Activated naive CD8-positive, alpha-beta T cell treated with anti-CD3 and anti-CD28 coated beads, Interleukin-2, amount 50 U/mL, for 24 hours (primary cell): ENCODE measurements around the gene CNTN5.

Experiments used
- ATAC-seq: fragments of 150-1000 bp; cut with Tn5 transposase; one replicate; pipeline ENCODE4 v1.10.0; 2021
- DNase-seq: peaks from one replicate; pipeline ENCODE4 v3.0.0; 2021
- H3K27ac Mint-ChIP-seq: one replicate; pipeline ENCODE4 v1.8.0; 2021; ENCODE audit warnings: mild to moderate bottlenecking, mixed read lengths
- H3K27me3 Mint-ChIP-seq: one replicate; pipeline ENCODE4 v1.8.0; 2021; ENCODE audit warnings: mixed read lengths
- H3K36me3 Mint-ChIP-seq: one replicate; pipeline ENCODE4 v1.8.0; 2021; ENCODE audit warnings: low read depth, mixed read lengths
- H3K4me1 Mint-ChIP-seq: one replicate; pipeline ENCODE4 v1.8.0; 2021; ENCODE audit warnings: mixed read lengths
- H3K4me3 Mint-ChIP-seq: one replicate; pipeline ENCODE4 v1.8.0; 2021; ENCODE audit warnings: mild to moderate bottlenecking, moderate library complexity, mixed read lengths
- H3K9me3 Mint-ChIP-seq: one replicate; pipeline ENCODE4 v1.8.0; 2021; ENCODE audit warnings: mixed read lengths

Gene CNTN5

DNA sequence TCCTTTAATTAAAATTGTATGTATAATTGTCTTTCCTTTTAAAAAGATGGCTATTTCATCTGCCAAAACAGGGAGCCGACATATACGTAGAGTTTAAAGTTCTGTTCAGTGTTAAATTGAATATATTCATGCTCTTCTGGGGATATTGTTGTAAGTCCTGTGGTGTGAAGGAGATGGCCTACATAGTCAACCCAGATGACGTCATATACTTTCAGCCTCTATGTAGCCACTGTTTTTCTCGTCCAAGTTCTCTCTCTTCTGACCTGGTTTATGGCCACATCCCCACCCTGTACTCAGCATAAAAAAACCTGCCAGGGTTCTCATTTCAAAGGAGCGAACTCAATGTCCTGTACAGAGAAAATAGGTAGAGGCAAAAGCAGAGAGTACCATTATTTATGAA, 1156.9 kb downstream of the CNTN5 start:
- no peaks in the 10 kb centered on the region for H3K27me3 Mint-ChIP-seq
- peaks cover 11% of the 10 kb centered on the region for H3K9me3 Mint-ChIP-seq
- H3K4me3 Mint-ChIP-seq: no peak overlapping the region
- ATAC-seq (no peak), DNase-seq (no peak)
- H3K36me3 Mint-ChIP-seq: no peaks in the 10 kb centered on the region
- H3K4me1 Mint-ChIP-seq: no peaks in the 10 kb centered on the region
- no peak overlapping the region for H3K27ac Mint-ChIP-seq

DNA sequence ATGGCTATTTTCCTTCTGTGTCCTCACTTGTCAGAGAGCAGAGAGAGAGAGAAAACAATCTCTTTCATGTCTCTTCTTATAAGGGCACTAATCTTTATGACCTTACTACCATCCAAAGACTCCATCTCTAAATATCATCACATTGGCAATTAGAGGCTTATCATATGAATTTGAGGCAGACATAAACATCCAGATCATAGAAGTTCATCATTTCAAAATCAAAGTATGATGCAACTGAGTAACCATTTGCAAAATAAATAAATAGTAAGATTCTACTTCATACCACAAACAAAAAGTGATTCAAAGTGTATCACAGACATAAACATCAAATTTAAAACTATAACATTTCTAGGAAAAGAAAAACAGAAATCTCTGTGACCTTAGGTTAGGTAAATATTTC, 1161.6 kb downstream of the CNTN5 start:
- no peak for ATAC-seq

DNA sequence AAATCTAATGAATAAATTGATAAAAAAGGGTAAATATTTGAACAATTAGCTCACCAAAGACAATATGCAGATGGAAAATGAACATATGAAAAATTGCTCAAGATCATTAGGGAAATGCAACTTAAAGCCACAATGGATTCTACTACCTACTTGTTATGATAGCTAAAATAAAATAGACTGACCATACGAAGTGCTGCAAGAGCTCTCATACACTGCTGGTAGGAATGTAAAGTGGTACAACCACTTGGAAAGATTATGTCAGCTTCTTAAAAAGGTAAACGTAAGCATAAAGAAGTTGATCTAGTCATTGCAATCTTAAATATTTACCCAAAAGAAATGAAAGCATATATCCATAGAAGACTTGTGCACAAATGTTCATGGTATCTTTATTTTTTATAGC, 1162.2 kb downstream of the CNTN5 start:
- no peak overlapping the region for H3K4me3 Mint-ChIP-seq

More for the DNA sequence above, 1161.6 kb downstream of the CNTN5 start:
- no peaks in the 10 kb centered on the region for H3K27me3 Mint-ChIP-seq
- H3K4me1 Mint-ChIP-seq: no peaks in the 10 kb centered on the region
- peaks cover 24% of the 10 kb centered on the region for H3K9me3 Mint-ChIP-seq
- no peak for DNase-seq
- no peak overlapping the region for H3K4me3 Mint-ChIP-seq
- H3K27ac Mint-ChIP-seq: no peak overlapping the region
- no peaks in the 10 kb centered on the region for H3K36me3 Mint-ChIP-seq

DNA sequence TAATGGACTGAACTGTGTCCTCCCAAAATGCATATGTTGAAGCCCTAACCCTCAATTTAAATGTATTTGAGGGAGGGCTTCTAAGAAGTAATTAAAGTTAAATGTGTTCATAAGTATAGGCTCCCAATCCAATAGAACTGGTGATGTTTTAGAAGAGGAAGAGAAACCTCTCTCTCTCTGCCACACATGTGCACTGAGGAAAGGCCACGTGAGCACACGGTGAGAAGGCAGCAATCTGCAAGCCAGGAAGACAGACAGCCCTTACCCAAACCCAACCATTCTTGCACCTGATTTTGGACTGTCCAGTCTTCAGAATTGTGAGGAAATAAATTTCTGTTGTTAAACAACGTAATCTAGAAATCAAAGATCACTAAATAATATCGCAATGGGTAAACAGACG, 1164.8 kb downstream of the CNTN5 start:
- no peak for DNase-seq
- H3K4me1 Mint-ChIP-seq: no peaks in the 10 kb centered on the region
- peaks cover 22% of the 10 kb centered on the region for H3K9me3 Mint-ChIP-seq
- H3K4me3 Mint-ChIP-seq: no peak overlapping the region
- no peak for ATAC-seq
- H3K36me3 Mint-ChIP-seq: no peaks in the 10 kb centered on the region
- no peaks in the 10 kb centered on the region for H3K27me3 Mint-ChIP-seq
- H3K27ac Mint-ChIP-seq: no peak overlapping the region

More for the DNA sequence above, 1162.2 kb downstream of the CNTN5 start:
- no peak for ATAC-seq
- Mint-ChIP-seq H3K36me3 (no peaks in the 10 kb centered on the region), H3K27me3 (no peaks in the 10 kb centered on the region), H3K27ac (no peak overlapping the region), H3K9me3 (peaks cover 24% of the 10 kb centered on the region), H3K4me1 (no peaks in the 10 kb centered on the region)
- no peak for DNase-seq

DNA sequence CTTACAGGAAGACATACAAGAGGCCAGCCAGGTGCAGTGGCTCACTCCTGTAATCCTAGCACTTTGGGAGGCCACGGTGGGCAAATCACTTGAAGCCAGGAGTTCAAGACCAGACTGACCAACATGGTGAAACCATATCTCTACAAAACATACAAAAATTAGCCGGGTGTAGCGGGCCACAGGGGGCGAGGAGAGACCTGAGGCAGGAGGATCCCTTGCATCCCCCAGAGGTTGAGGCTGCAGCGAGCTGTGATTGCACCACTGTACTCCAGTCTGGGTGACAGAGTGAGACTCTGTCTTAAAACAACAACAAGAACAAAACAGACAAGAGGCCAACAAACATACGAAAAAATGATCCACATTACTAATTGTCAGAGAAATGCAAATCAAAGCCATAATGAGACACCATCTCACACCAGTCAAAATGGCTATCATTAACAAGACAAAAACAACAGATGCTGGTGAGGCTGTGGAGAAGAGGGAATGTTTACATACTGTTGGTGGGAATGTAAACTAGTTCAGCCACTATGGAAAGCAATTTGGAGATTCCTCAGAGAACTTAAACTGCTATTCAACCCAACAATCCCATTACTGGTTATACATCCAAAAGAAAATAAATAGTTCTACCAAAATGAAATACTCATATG, 1167.5 kb downstream of the CNTN5 start:
- H3K27me3 Mint-ChIP-seq: no peaks in the 10 kb centered on the region
- no peak for DNase-seq
- no peak overlapping the region for H3K27ac Mint-ChIP-seq
- no peaks in the 10 kb centered on the region for H3K36me3 Mint-ChIP-seq
- ATAC-seq: no peak
- peaks cover 26% of the 10 kb centered on the region for H3K9me3 Mint-ChIP-seq
- no peaks in the 10 kb centered on the region for H3K4me1 Mint-ChIP-seq
- no peak overlapping the region for H3K4me3 Mint-ChIP-seq

DNA sequence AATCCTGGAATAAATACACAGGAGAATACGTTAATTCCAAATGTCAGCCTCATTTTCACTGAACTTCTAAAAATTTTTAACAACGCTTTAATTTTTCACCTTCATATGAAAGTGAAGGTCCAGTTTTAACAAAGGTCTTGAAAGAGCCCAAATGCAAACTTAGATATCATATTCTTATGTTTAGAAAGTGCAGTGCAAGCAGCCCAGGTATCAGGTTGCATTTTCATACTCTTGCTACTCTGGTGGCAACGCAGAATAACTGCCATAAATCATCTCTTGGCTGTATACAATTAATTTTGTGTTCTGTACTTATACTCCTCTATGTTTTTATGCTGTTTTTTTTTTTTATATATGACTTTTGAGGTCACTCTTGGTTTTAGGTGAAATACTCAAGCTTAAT, 1169.6 kb downstream of the CNTN5 start:
- Mint-ChIP-seq H3K4me1 (no peaks in the 10 kb centered on the region), H3K27ac (no peak overlapping the region), H3K27me3 (no peaks in the 10 kb centered on the region), H3K4me3 (no peak overlapping the region), H3K36me3 (no peaks in the 10 kb centered on the region), H3K9me3 (peaks cover 23% of the 10 kb centered on the region)
- DNase-seq (no peak), ATAC-seq (no peak)

DNA sequence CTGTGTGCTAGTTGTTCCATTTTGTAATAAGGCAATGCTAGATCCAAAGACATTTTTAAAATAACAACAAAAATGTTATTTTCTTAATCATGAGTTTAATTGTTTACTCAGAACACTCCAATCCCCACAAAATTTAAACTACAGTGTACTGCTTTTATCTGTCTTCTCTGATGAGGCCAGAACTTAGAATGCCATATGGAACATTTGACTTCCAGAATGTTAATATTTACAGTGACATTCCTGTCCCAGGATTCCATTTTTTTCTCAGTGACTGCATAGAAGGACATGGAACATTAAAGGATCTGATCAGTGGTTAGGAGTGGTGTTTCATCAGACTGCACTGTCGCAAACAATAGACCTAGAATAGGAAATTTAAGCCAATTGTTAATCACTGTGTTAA, 1171.4 kb downstream of the CNTN5 start:
- ATAC-seq (no peak), DNase-seq (no peak)
- Mint-ChIP-seq H3K4me3 (no peak overlapping the region), H3K36me3 (no peaks in the 10 kb centered on the region), H3K4me1 (no peaks in the 10 kb centered on the region), H3K27me3 (no peaks in the 10 kb centered on the region), H3K9me3 (peaks cover 27% of the 10 kb centered on the region), H3K27ac (no peak overlapping the region)

DNA sequence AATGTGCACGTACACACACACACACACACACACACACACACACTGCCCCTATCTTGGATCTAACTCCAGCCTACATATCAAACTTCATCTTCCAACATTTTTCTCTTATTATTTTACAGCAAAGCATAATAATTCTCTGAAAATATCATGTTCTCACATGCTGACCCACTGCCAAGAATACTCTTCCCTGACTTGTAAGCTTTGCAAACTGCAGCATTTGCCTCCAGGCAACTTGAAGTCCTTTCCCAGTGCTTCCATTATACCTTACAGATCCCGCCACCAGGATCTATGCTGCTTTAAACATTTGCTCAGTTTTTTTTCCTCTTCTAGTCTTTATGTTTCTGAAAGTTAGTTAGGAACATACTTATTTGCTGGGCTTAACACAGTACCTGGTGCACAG, 1183.0 kb downstream of the CNTN5 start:
- no peak overlapping the region for H3K27ac Mint-ChIP-seq
- H3K36me3 Mint-ChIP-seq: no peaks in the 10 kb centered on the region
- peaks cover 5% of the 10 kb centered on the region for H3K9me3 Mint-ChIP-seq
- ATAC-seq (no peak), DNase-seq (no peak)
- no peak overlapping the region for H3K4me3 Mint-ChIP-seq
- no peaks in the 10 kb centered on the region for H3K27me3 Mint-ChIP-seq
- H3K4me1 Mint-ChIP-seq: no peaks in the 10 kb centered on the region

DNA sequence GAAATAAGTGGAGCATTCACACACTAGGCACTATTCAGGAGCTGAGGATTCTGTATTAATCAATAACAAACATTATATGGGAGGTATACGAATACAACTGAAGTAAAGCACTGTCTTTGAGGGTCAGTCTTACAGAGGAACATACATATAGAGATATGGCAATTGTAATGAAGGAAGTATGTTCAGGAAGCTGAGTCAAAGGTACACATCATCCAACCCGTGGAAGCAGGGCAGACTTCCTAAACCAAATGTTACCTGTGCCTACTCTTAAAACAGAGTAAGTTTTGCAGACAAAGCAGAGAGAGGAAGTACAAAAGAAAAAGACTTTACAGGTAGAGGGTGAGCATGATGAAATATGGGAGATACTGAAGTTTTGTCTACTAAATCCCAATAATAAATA, 1185.2 kb downstream of the CNTN5 start:
- Mint-ChIP-seq H3K4me3 (no peak overlapping the region), H3K4me1 (no peaks in the 10 kb centered on the region), H3K27me3 (no peaks in the 10 kb centered on the region), H3K36me3 (no peaks in the 10 kb centered on the region), H3K9me3 (no peaks in the 10 kb centered on the region), H3K27ac (no peak overlapping the region)
- no peak for ATAC-seq
- no peak for DNase-seq

DNA sequence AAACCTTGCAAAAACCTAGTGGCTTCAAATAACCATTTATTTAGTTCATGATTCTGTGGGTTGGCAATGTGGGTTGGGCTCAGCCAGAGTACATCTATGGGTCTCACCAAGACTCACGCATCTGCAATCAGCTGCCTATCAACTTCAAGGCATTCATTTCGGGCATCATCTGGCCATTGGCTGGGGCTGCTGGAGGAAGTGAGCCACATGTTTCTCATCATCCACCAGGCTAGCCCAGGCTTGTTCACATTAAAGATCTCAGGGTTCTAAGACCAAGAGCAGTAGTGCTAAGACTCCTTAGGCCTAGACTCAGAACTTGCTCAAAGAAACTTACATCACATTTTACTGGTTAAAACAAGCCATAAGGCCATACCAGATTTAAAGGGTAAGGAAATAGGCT, 1187.5 kb downstream of the CNTN5 start:
- no peaks in the 10 kb centered on the region for H3K36me3 Mint-ChIP-seq
- H3K27ac Mint-ChIP-seq: no peak overlapping the region
- H3K9me3 Mint-ChIP-seq: peaks cover 6% of the 10 kb centered on the region
- no peak for ATAC-seq
- no peak overlapping the region for H3K4me3 Mint-ChIP-seq
- H3K27me3 Mint-ChIP-seq: no peaks in the 10 kb centered on the region
- H3K4me1 Mint-ChIP-seq: no peaks in the 10 kb centered on the region
- DNase-seq: no peak

DNA sequence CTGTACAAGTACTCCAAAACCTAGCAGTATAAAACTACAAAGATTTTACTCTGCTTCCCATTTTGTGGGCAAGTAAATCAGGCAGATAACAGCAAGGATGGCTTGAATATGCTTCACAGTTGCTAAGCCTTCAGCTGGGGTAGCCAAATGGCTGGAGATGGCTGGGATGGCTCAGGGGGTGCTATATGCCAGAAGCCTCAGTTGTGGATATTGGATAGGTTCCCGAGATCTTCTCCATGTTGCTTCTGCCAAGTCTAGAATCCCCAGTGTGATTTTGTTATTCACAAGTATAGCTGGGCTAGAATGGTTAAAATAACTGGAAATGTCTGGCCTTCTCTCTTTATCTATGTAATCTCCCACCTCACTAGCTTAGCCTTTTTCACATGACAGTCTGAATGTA, 1194.0 kb downstream of the CNTN5 start:
- Mint-ChIP-seq H3K4me3 (no peak overlapping the region), H3K27ac (no peak overlapping the region), H3K27me3 (no peaks in the 10 kb centered on the region), H3K9me3 (peaks cover 11% of the 10 kb centered on the region), H3K36me3 (no peaks in the 10 kb centered on the region), H3K4me1 (no peaks in the 10 kb centered on the region)
- DNase-seq (no peak), ATAC-seq (no peak)

DNA sequence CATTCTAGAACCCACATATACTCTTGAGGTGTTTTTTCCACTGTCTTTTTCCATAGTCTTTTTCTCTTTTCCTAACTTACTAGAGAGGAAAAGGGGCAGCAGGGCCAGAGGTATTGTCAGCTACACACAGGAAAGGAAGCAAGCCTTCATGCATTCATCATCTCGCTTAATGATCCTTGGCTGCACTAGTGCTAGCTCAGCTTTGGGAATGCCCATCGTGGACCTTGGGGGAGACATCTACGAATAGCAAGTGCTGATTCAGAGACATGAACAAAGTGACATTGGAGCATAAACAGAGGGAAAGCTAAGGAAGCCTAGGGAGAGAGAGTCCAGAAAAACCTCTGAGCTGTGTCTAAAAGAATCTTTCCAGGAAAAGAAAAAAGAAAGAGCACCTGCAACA, 1200.1 kb downstream of the CNTN5 start:
- ATAC-seq (no peak), DNase-seq (no peak)
- no peaks in the 10 kb centered on the region for H3K4me1 Mint-ChIP-seq
- no peaks in the 10 kb centered on the region for H3K9me3 Mint-ChIP-seq
- no peak overlapping the region for H3K4me3 Mint-ChIP-seq
- H3K36me3 Mint-ChIP-seq: no peaks in the 10 kb centered on the region
- no peak overlapping the region for H3K27ac Mint-ChIP-seq
- H3K27me3 Mint-ChIP-seq: no peaks in the 10 kb centered on the region

DNA sequence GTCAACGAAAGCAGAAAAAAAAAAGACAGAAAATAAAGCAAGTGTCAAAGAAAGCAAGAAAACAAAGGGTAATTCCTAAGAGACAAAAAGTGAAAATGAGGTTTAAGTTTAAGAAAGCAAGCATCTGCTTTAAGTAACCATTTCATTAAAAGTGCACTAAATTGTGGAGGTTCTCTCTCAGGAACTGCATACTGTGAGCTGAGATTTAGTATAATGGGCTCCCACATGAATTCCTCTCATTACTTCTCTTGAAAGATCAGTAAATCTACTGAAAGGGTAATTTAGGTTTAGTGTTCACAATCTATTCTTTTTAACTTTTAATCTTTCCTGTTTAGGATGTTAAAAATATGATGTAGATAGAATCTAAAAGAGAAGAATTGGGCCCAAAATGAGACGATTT, 1201.0 kb downstream of the CNTN5 start:
- Mint-ChIP-seq H3K4me1 (no peaks in the 10 kb centered on the region), H3K4me3 (no peak overlapping the region), H3K9me3 (no peaks in the 10 kb centered on the region), H3K27me3 (no peaks in the 10 kb centered on the region), H3K27ac (no peak overlapping the region), H3K36me3 (no peaks in the 10 kb centered on the region)
- no peak for DNase-seq
- ATAC-seq: no peak

DNA sequence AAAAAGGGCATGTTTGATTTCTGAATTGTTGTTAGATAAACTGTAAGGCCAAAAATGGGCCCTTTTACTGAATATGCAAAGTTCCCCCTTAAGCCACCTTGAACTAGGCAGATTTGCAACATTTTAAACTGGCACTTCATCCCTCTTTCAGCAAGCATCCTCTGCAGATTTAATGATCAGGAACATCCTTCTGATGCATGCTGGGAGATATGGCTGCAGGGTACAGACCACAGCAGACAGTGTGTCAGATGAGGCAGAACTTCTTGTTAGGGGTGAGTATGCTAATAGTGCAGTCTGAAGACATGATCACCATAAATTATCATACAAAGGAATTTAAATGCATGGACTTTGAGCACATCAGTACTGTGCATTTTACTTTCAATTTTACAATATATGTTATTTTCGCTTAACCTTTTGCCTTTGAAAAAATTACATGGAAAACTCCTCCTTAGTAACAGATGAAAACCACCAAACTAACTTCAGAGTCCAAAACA, 1203.8 kb downstream of the CNTN5 start:
- Mint-ChIP-seq H3K4me1 (no peaks in the 10 kb centered on the region), H3K36me3 (no peaks in the 10 kb centered on the region), H3K4me3 (no peak overlapping the region), H3K27ac (no peak overlapping the region), H3K27me3 (no peaks in the 10 kb centered on the region), H3K9me3 (peaks cover 5% of the 10 kb centered on the region)
- ATAC-seq (no peak), DNase-seq (no peak)

DNA sequence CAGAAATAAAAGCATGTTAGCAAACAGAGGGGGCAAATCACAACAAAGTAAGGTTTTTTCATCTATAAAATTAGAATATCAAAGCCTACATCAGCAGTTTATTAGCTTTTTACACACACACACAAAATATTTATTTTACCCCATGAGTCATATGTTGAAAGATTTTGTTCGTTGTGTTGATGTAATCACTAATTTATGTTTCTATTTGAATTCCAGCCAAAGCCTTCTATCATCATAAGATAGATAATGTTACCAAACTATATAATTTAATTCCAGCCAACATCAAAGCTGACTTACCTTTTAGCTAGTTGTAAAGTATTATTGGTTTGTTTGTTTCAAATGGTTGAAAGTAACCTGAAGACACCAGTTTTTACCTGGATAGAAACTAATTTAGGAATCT, 1208.3 kb downstream of the CNTN5 start:
- H3K27me3 Mint-ChIP-seq: no peaks in the 10 kb centered on the region
- ATAC-seq (no peak), DNase-seq (no peak)
- H3K4me1 Mint-ChIP-seq: no peaks in the 10 kb centered on the region
- no peaks in the 10 kb centered on the region for H3K36me3 Mint-ChIP-seq
- H3K27ac Mint-ChIP-seq: no peak overlapping the region
- H3K4me3 Mint-ChIP-seq: no peak overlapping the region
- peaks cover 16% of the 10 kb centered on the region for H3K9me3 Mint-ChIP-seq

DNA sequence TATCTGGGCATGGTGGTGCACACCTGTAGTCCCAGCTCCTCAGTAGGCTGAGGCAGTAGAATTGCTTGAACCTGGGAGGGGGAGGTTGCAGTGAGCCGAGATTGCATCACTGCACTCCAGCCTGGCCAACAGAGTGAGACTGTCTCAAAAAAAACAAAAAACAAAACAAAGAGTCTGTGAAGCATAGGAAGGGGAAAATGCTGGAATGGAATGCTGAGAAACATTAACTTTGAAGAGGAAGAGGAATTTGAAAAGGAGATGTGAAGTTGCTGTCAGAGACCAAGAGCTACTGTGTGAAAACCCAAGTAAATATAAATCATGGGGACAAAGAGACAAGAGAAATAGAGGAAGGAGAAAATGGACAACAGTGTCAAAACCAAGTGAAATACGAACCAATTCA, 1211.3 kb downstream of the CNTN5 start:
- DNase-seq (no peak), ATAC-seq (no peak)
- no peaks in the 10 kb centered on the region for H3K4me1 Mint-ChIP-seq
- no peak overlapping the region for H3K27ac Mint-ChIP-seq
- no peak overlapping the region for H3K4me3 Mint-ChIP-seq
- no peaks in the 10 kb centered on the region for H3K36me3 Mint-ChIP-seq
- H3K27me3 Mint-ChIP-seq: no peaks in the 10 kb centered on the region
- peaks cover 27% of the 10 kb centered on the region for H3K9me3 Mint-ChIP-seq
